ENCODE measurements around the gene SELENOI. TPM values are rescaled to one million over a fixed set of nuclear protein-coding genes. Genes with fewer than 3 reads are reported as not detected.
"Not testable (repeated sequence)": the region's sequence is repeated elsewhere in the genome, so short reads cannot be mapped to it uniquely, and the experiment has no call there.

SELENOI gene
- total and polyA plus RNA-seq, 2 of the 4 experiments (the other 2 are of a cell fraction), result 5.1 to 25.1 TPM

GRCh38 chr2:26324479-26324878, 21.5 kb upstream of the SELENOI start:
- ATAC-seq (ENCODE audit: low read depth); H4K8ac ChIP-seq (ENCODE audit: low read depth in 2 of 2, low read length in 2 of 2); DNase-seq; H2BK120ac ChIP-seq (ENCODE audit: low read depth, low read length); H3K9me3 ChIP-seq (ENCODE audit: control insufficient read depth, insufficient read depth, low read length); H4K20me1 ChIP-seq (ENCODE audit: insufficient read depth, low read length); H3K14ac ChIP-seq (replicated peaks; ENCODE audit: low read depth, low read length); H2BK20ac ChIP-seq (ENCODE audit: low read depth, low read length); H3K27ac ChIP-seq (ENCODE audit: insufficient read depth, low read length); H2AK5ac ChIP-seq (ENCODE audit: low read depth, low read length); H3K18ac ChIP-seq (ENCODE audit: low read depth, low read length); BruUV-seq (replicated peaks); H3K4me3 ChIP-seq (ENCODE audit: insufficient read depth, low read depth, low read length); H3K4ac ChIP-seq (ENCODE audit: low read depth, low read length); H3K9ac ChIP-seq (ENCODE audit: low read depth, low read length); H4K5ac ChIP-seq (ENCODE audit: low read depth, low read length); H3K9me1 ChIP-seq (ENCODE audit: insufficient read depth, low read length); H2BK15ac ChIP-seq (ENCODE audit: low read depth, low read length); H3K36me3 ChIP-seq (ENCODE audit: control insufficient read depth, insufficient read depth, low read length); dilution Hi-C loops (cut with HindIII; ENCODE audit: low sequenced_read_pairs, unreplicated experiment); H3K4me1 ChIP-seq (ENCODE audit: control insufficient read depth, insufficient read depth, low read length); H3K56ac ChIP-seq (ENCODE audit: extremely low read depth, insufficient read depth, low read length); H2BK5ac ChIP-seq (ENCODE audit: low read depth, low read length, poor library complexity, severe bottlenecking); H3K79me1 ChIP-seq (ENCODE audit: low read depth in 1 of 2, low read length in 2 of 2); POLR2A ChIA-PET (ENCODE audit: unreplicated experiment); H2AK9ac ChIP-seq (replicated peaks; ENCODE audit: low read depth, low read length, poor library complexity); H3K4me2 ChIP-seq (ENCODE audit: low read depth, low read length); H3K23ac ChIP-seq (ENCODE audit: low read depth, low read length); in situ Hi-C loops (cut with MboI; ENCODE audit: low sequenced_read_pairs); H2AFZ ChIP-seq (replicated peaks; ENCODE audit: low read length, poor library complexity); CTCF ChIA-PET; H4K91ac ChIP-seq (ENCODE audit: insufficient read depth, low read depth, low read length): not testable (repeated sequence)
- intact Hi-C loops (cut with micrococcal nuclease), result loop anchor here (10.0 kb wide), 1 partner anchor 140 kb away; no protein-coding TSS in a partner anchor
- H3K27me3 ChIP-seq (ENCODE audit: control insufficient read depth, insufficient read depth, low read length), result peaks cover 13% of the 10 kb centered on the region
